Stimulated activated naive CD4-positive, alpha-beta T cell treated with Interleukin-2 at 50 U/mL for 16 hours (primary cell): Measurements from ENCODE around the gene ARHGAP9.
"Not testable (repeated sequence)": the region's sequence is repeated elsewhere in the genome, so short reads cannot be mapped to it uniquely, and the experiment has no call there.

ENCODE experiments used
- DNase-seq: peaks from one replicate; lab custom pipeline; 2025; lab: John Stamatoyannopoulos, UW

The ARHGAP9 gene

DNA sequence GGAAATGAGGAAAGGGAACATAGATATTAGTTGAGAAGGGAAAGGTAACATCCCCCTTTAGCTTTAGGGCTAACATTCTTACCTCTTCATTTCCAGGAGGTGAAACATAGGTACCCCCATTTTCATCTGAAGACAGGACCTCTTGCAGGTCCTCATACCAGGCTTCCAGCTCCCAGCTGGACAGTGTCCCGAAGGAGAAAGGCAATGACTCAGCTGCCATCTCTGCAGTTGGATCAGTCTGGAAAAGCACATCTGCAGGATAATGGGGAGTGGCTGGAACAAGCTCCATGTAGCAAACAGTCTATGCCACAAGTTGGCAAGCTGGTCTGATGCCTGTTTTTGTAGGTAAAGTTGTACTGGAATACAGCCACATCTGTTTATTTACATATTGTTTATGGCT, 37.5 kb upstream of the ARHGAP9 start:
- no peak for DNase-seq

- no peak for DNase-seq
These were observed 37.0 kb upstream of the ARHGAP9 start for GRCh38 chr12:57516617-57517153.

DNA sequence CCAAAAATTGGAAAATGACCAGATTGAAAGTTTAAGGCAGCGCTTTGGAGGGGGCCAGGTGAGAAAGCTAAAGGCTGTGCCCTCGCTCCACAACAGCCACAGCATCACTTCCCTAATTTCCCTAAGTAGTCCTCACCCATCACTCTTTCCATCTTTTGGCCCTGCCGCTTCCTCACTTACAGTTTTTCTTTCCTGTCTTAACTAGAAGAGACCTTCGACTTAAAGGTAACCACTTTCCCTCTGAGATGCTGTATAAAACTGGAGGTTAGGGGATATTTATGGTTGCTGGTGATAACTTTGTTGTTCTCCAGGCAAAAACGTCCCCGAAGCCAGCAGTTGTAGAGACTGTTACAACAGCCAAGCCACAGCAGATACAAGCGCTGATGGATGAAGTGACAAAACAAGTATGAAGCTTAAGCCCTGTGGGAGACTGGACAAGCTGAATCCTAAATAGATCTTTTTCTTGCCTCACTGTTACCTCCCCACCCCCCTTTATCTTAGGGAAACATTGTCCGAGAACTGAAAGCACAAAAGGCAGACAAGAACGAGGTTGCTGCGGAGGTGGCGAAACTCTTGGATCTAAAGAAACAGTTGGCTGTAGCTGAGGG, 36.4 kb upstream of the ARHGAP9 start:
- DNase-seq = no peak

DNA sequence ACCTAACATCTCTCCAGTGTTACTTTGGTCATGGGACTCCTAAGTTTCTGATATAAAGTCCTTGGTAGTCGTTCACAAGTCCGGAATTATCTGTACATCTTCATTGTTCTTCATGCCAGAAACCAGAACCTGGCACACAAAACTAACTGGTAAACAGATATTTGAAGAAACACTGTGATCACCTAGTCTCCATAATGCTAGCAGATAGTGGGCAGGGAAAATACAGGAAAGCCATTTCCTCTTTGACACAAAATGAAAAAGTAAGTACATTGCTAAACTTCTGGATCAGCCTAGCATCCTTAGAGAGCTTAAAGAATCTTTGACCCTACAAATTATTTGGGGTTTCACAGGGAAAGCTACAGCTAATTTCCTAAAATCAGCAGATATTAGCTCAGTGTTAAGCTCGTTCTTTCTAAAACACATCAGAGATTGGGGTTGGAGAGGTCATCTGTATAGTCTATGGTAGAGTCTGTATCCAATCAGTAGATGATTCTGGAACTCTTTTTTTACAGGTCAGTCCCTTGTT, 35.8 kb upstream of the ARHGAP9 start:
- no peak for DNase-seq

DNA sequence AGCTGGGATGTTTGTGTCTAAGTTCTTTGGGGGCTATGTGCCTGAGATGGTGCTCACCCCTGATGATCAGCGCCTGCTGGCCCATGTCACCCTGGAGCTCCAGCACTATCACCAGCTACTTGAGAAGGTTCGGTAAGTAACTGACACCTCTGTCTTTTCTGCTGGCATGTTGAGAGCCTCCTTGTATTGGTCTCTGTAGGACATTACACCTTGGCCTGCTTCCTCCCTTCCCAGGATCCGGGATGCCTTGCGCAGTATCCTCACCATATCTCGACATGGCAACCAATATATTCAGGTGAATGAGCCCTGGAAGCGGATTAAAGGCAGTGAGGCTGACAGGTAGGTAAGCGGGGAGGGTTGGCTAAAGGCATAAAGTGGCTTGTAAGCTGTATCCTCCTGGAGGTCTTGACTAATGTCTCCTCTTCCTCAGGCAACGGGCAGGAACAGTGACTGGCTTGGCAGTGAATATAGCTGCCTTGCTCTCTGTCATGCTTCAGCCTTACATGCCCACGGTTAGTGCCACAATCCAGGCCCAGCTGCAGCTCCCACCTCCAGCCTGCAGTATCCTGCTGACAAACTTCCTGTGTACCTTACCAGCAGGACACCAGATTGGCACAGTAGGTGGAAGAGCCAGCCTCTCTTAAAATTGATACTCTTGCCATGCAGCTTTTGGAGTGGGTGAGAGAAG, 35.2 kb upstream of the ARHGAP9 start:
- DNase-seq = no peak

GRCh38 chr12:57514246-57514645, 34.6 kb upstream of the ARHGAP9 start:
- not testable (repeated sequence) for DNase-seq

DNA sequence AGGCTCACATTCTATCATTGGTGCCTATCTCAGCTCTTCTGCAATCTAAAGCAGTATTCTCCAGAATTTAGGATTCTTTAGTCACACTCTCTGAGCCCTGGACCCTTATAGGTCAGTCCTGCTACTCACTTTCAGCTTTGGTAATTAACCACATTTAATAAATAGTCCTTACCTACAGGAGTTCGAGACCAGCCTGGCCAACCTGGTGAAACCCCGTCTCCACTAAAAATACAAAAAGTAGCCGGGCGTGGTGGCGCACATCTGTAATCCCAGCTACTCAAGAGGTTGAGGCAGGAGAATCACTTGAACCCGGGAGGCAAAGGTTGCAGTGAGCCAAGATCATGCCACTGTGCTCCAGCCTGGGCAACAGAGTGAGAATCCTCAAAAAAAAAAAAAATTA, 34.0 kb upstream of the ARHGAP9 start:
- not testable (repeated sequence) for DNase-seq

DNA sequence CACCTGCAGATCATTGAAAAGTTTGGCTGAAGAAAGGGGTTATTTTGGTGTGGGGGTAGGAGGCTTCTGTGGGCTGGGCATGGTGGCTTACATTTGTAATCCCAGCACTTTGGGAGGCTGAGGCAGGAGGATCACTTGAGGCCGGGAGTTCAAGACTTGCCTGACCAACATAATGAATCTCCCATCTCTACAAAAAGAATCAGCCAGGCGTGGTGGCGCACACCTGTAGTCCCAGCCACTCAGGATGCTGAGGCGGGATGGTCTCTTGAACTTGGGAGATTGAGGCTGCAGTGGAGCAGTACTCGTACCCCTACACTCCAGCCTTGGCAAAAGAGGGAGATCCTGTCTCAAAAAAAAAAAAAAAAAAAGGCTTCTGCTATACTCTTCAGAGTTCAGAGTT, 33.6 kb upstream of the ARHGAP9 start:
- no peak for DNase-seq

DNA sequence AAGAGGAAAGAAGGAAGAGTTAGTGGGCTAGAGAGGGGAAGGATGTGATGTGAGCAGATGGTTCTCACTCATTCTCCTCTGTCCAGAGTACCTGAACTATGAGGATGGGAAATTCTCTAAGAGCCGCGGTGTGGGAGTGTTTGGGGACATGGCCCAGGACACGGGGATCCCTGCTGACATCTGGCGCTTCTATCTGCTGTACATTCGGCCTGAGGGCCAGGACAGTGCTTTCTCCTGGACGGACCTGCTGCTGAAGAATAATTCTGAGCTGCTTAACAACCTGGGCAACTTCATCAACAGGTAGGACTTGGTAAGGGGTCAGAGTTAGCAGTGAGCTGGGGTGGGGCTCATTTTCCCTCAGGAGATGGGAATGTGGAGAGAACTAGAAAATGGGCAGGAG, 33.0 kb upstream of the ARHGAP9 start:
- DNase-seq = no peak

- no peak for DNase-seq
These were observed 32.1 kb upstream of the ARHGAP9 start for GRCh38 chr12:57511588-57512325.

GRCh38 chr12:57511161-57511560, 31.5 kb upstream of the ARHGAP9 start:
- no peak for DNase-seq

DNA sequence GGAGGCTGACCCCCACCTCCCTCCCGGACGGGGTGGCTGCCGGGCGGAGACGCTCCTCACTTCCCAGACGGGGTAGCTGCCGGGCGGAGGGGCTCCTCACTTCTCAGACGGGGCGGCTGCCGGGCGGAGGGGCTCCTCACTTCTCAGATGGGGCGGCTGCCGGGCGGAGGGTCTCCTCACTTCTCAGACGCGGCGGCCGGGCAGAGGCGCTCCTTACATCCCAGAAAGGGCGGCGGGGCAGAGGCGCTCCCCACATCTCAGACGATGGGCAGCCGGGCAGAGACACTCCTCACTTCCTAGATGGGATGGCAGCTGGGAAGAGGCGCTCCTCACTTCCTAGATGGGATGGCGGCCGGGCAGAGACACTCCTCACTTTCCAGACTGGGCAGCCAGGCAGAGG, 28.1 kb upstream of the ARHGAP9 start:
- DNase-seq = not testable (repeated sequence)

DNA sequence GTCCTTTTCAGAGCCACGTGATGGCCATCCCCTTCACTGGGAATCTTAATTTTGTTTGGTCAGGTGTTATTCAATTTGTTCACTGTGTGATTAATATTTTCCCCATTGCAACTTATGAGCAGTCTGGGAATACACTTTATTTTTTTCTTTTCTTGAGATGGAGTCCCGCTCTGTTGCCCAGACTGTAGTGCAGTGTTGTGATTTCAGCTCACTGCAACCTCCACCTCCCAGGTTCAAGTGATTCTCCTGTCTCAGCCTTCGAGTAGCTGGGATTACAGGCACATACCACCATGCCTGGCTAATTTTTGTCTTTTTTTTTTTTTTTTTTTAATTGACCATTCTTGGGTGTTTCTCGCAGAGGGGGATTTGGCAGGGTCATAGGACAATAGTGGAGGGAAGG, 26.9 kb upstream of the ARHGAP9 start:
- not testable (repeated sequence) for DNase-seq

DNA sequence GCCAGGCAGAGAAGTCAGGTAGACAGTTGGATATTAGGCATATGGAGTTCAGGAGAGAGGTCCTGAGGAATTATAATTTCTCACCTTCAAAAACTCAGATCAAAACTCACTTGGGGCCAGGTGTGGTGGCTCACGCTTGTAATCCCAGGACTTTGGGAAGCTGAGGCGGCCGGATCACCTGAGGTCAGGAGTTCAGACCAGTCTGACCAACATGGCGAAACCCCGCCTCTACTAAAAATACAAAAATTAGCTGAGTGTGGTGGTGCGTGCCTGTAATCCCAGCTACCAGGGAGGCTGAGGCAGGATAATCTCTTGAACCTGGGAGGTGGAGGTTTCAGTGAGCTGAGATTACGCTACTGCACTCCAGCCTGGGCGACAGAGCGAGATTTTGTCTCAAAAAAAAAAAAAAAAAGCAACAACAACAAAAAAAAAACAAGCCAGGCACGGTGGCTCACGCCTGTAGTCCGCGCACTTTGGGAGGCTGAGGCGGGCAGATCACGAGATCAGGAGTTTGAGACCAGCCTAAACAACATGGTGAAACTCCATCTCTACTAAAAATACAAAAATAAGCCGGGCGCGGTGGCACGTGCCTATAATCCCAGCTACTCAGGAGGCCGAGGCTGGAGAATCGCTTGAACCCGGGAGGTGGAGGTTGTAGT, 22.8 kb upstream of the ARHGAP9 start:
- not testable (repeated sequence) for DNase-seq

DNA sequence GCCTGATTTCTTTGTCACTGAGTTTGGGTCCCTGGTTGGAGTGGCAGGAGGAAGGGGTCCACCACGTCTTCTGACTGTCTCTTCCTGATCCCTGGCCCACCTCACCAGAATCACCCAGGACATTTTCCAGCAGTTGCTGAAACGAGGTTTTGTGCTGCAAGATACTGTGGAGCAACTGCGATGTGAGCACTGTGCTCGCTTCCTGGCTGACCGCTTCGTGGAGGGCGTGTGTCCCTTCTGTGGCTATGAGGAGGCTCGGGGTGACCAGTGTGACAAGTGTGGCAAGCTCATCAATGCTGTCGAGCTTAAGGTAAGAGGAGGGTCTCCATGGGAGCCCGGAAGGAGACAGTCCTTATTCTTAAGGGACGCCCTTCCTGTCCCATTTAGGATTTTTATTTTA, 20.5 kb upstream of the ARHGAP9 start:
- no peak for DNase-seq

DNA sequence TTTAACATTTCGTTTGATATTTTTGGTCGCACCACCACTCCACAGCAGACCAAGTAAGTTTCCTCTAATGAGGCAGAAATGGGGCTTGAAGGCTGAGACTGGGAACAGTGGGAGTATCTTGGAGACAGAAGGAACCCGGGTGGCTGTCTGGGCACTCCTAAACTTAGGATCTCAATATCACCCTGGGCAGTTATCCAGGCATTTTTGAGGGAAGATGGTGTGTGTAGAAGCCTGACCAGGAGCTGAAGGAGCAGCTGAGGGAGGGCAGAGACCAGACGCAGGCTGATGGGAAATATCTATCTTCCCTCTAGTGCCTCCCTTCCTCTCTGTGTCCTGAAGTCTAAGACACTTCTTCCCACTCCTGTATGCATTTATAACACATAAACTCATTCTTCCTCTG, 18.9 kb upstream of the ARHGAP9 start:
- no peak for DNase-seq

GRCh38 chr12:57498132-57498502, 18.5 kb upstream of the ARHGAP9 start:
- no peak for DNase-seq

DNA sequence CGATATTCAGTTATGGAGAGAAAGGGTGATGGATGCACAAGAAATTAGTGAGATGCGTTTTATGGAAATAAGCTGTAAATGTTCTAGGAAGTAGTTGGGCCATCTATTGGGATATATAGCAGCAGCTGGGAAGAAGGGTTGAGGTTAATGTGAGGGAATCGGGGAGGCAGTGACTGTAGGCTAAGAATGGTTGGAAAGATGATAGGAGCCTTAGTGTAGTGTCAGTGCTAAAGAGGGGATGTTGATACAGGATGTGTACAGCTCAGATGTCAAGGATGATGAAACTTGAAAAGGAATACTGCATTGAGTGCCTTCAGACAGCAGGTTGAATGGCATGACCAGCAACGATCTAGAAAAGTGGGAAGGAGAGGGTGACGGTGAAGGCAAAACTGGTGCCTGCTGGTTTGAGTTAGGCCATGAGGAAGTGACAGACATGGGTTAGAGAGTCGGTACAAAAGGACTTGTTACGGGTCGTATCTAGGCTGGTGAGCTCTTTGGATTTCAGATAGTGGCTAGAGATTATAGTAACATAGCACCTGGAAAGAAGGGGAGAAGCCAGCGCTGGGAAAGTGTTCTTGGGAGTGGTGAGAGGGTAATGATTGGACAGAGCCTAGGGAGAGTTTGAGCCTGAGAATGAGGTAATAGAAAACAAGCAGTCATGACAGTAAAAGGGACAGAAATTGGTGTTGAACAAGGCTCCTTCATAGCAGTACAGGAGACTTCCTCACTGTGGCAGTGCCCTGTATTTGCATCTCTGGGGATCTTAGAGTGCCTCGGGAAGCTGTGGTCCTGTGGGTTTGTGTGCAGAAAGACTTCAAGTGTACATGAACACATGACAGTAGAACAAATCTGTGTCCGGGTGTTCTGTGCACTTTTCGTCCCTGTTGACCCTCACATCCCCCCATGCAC, 17.8 kb upstream of the ARHGAP9 start:
- DNase-seq = no peak

- DNase-seq = no peak
These were observed 17.2 kb upstream of the ARHGAP9 start for GRCh38 chr12:57496822-57497221.

- not testable (repeated sequence) for DNase-seq
These were observed 15.5 kb upstream of the ARHGAP9 start for GRCh38 chr12:57495051-57495701.
